ENCODE data around the gene CDHR4. TPM values are rescaled to one million over a fixed set of nuclear protein-coding genes. Genes with fewer than 3 reads are reported as not detected.
"Not testable (repeated sequence)": the region's sequence is repeated elsewhere in the genome, so short reads cannot be mapped to it uniquely, and the experiment has no call there.

Gene CDHR4
- total and polyA plus RNA-seq, 9 donors, result 0.16 to 37.7 (median 2.6) TPM; not detected in 3

- DNase-seq, result no peak
Observed at GRCh38 chr3:49785565-49786356, 13.9 kb downstream of the CDHR4 start.

GRCh38 chr3:49782277-49782676 is 17.4 kb downstream of the CDHR4 start:
- H3K27ac ChIP-seq; H3K9me3 ChIP-seq; H3K27me3 ChIP-seq; intact Hi-C loops (cut with DNase I); H3K4me3 ChIP-seq; H3K36me3 ChIP-seq: not testable (repeated sequence)
- peak in 1 of 5 donors; percentile 28 for DNase-seq
- H3K4me1 ChIP-seq (ENCODE audit: insufficient read depth), result peaks cover 14% of the 10 kb centered on the region
- 92 to 93% (median 92%) methylated on average over 9 of the region's 9 CpGs for WGBS, 3 donors

More at GRCh38 chr3:49785565-49786356, 13.9 kb downstream of the CDHR4 start:
- TF ChIP-seq CTCF (IDR thresholded peaks at IDR 0.05), result no peak
- TF ChIP-seq EP300 (IDR thresholded peaks at IDR 0.05), result no peak
- TF ChIP-seq POLR2A (IDR thresholded peaks at IDR 0.05), result no peak
- Histone ChIP-seq H3K4me1 (ENCODE audit: insufficient read depth) (peaks cover 14% of the 10 kb centered on the region), H3K9me3 (no peaks in the 10 kb centered on the region), H3K4me3 (peak overlapping the region; percentile 100), H3K27me3 (no peaks in the 10 kb centered on the region), H3K27ac (peak overlapping the region; percentile 85 to 94), H3K36me3 (no peaks in the 10 kb centered on the region)
- intact Hi-C loops (cut with DNase I), result loop anchor here in 2 of 4 donors (2.0 to 5.0 kb wide), 2 partner anchors 63 kb away; partner anchors contain the start of gene GMPPB (in 2 of the 2)
- WGBS, 3 donors, result 1% methylated on average over 22 to 50 of the region's 50 CpGs

- H3K27me3 ChIP-seq, result no peaks in the 10 kb centered on the region
- H3K4me1 ChIP-seq (ENCODE audit: insufficient read depth), result peaks cover 10% of the 10 kb centered on the region
- H3K9me3 ChIP-seq, result no peaks in the 10 kb centered on the region
- TF ChIP-seq POLR2A (IDR thresholded peaks at IDR 0.05) (no peak), EP300 (IDR thresholded peaks at IDR 0.05) (no peak), CTCF (IDR thresholded peaks at IDR 0.05) (no peak)
- no peak overlapping the region for H3K27ac ChIP-seq
- peak in 1 of 5 donors; percentile 17 for DNase-seq
- H3K36me3 ChIP-seq, result no peaks in the 10 kb centered on the region
- H3K4me3 ChIP-seq, result no peak overlapping the region
- 76 to 79% (median 76%) methylated on average over 5 of the region's 5 CpGs for WGBS, 3 donors
- intact Hi-C loops (cut with DNase I), result no loop called here
Observed at GRCh38 chr3:49781415-49782199, 18.1 kb downstream of the CDHR4 start.

- DNase-seq, result peak in 1 of 5 donors; percentile 1
- intact Hi-C loops (cut with DNase I); H3K9me3 ChIP-seq; H3K4me3 ChIP-seq; H3K27ac ChIP-seq; H3K27me3 ChIP-seq; H3K36me3 ChIP-seq: not testable (repeated sequence)
- peaks cover 11% of the 10 kb centered on the region for H3K4me1 ChIP-seq (ENCODE audit: insufficient read depth)
- WGBS, 3 donors, result 90 to 92% (median 90%) methylated on average over 9 of the region's 9 CpGs
Observed at GRCh38 chr3:49780975-49781365, 18.7 kb downstream of the CDHR4 start.

GRCh38 chr3:49780080-49780974 is 19.3 kb downstream of the CDHR4 start:
- peak in 1 of 5 donors; percentile 7 for DNase-seq
- intact Hi-C loops (cut with DNase I), result no loop called here
- Histone ChIP-seq H3K36me3 (no peaks in the 10 kb centered on the region), H3K9me3 (no peaks in the 10 kb centered on the region), H3K4me3 (no peak overlapping the region), H3K4me1 (ENCODE audit: insufficient read depth) (peaks cover 13% of the 10 kb centered on the region), H3K27me3 (no peaks in the 10 kb centered on the region), H3K27ac (no peak overlapping the region)
- TF ChIP-seq POLR2A (IDR thresholded peaks at IDR 0.05), result no peak
- no peak for TF ChIP-seq EP300 (IDR thresholded peaks at IDR 0.05)
- TF ChIP-seq CTCF (IDR thresholded peaks at IDR 0.05), result no peak
- 56 to 68% (median 63%) methylated on average over 4 of the region's 4 CpGs for WGBS, 3 donors

All from ovary (tissue), 9 donors.